H7 (cell line): ENCODE data around the gene SPRR2B. TPM values are rescaled to one million over a fixed set of nuclear protein-coding genes. Genes with fewer than 3 reads are reported as not detected.
"Not testable (repeated sequence)": the region's sequence is repeated elsewhere in the genome, so short reads cannot be mapped to it uniquely, and the experiment has no call there.

Experiments
- DNase-seq: peaks from one replicate; pipeline ENCODE4 v3.0.0; 2012
- H3K27me3 ChIP-seq: 2 replicates; pipeline ENCODE4 v1.6.0; 2011; ENCODE audit warnings: mild to moderate bottlenecking, low read length; ENCODE audit not compliant: control insufficient read depth, insufficient read depth
- H3K36me3 ChIP-seq: replicated peaks from 2 replicates; pipeline ENCODE4 v1.5.1; 2011; ENCODE audit warnings: low read length; ENCODE audit not compliant: control insufficient read depth, insufficient read depth
- H3K4me3 ChIP-seq: 2 replicates; pipeline ENCODE4 v1.5.1; 2011; ENCODE audit warnings: low read depth, mild to moderate bottlenecking, control low read depth, low read length, moderate library complexity; ENCODE audit not compliant: insufficient read depth
- total RNA-seq: library from RNA; depleted of rRNA; stranded (reverse); fragments of >200 nt; shearing (Covaris generic); gene quantifications from 2 replicates; pipeline ENCODE4 v1.2.3, GENCODE V29; 2014; rRNA removed

SPRR2B gene
- not detected in 2 replicates for total RNA-seq

GRCh38 chr1:153071511-153071910, at the start of gene SPRR2B:
SPRR2B (minus strand) TSS chr1:153071611; CDS start chr1:153070839, 772 bp downstream.
- Histone ChIP-seq H3K27me3 (no peaks in the 10 kb centered on the region), H3K36me3 (no peaks in the 10 kb centered on the region), H3K4me3 (no peak within 1 kb of the TSS)
- no peak for DNase-seq

- H3K36me3 ChIP-seq: no peaks in the 10 kb centered on the region
- H3K4me3 ChIP-seq: no peak overlapping the region
- no peak for DNase-seq
- no peaks in the 10 kb centered on the region for H3K27me3 ChIP-seq
Observed at GRCh38 chr1:153120945-153121344, 49.5 kb upstream of the SPRR2B start.

- H3K4me3 ChIP-seq: no peak overlapping the region
- no peaks in the 10 kb centered on the region for H3K27me3 ChIP-seq
- DNase-seq: no peak
Observed at GRCh38 chr1:153119491-153119971, 48.1 kb upstream of the SPRR2B start.

GRCh38 chr1:153115264-153115663, 43.9 kb upstream of the SPRR2B start:
- DNase-seq: not testable (repeated sequence)

More at GRCh38 chr1:153119491-153119971, 48.1 kb upstream of the SPRR2B start:
- H3K36me3 ChIP-seq: no peaks in the 10 kb centered on the region

GRCh38 chr1:153113416-153113815, 42.0 kb upstream of the SPRR2B start, which contains the start of gene SPRR2F:
SPRR2F (minus strand) TSS chr1:153113516; CDS start chr1:153112733, 783 bp downstream.
- H3K36me3 ChIP-seq: no peaks in the 10 kb centered on the region
- H3K4me3 ChIP-seq: no peak within 1 kb of the TSS

More at GRCh38 chr1:153115264-153115663, 43.9 kb upstream of the SPRR2B start:
- not testable (repeated sequence) for H3K4me3 ChIP-seq, H3K27me3 ChIP-seq, H3K36me3 ChIP-seq

GRCh38 chr1:153112454-153112853, 41.0 kb upstream of the SPRR2B start:
- not testable (repeated sequence) for H3K36me3 ChIP-seq, DNase-seq, H3K4me3 ChIP-seq, H3K27me3 ChIP-seq

More at GRCh38 chr1:153113416-153113815, 42.0 kb upstream of the SPRR2B start, which contains the start of gene SPRR2F:
- H3K27me3 ChIP-seq: no peaks in the 10 kb centered on the region
- no peak for DNase-seq

GRCh38 chr1:153100245-153100644, 28.8 kb upstream of the SPRR2B start:
- H3K4me3 ChIP-seq: no peak overlapping the region
- H3K27me3 ChIP-seq: no peaks in the 10 kb centered on the region
- H3K36me3 ChIP-seq: no peaks in the 10 kb centered on the region
- no peak for DNase-seq

GRCh38 chr1:153099461-153100045, 28.1 kb upstream of the SPRR2B start:
- DNase-seq: no peak
- no peaks in the 10 kb centered on the region for H3K27me3 ChIP-seq
- H3K4me3 ChIP-seq: no peak overlapping the region
- no peaks in the 10 kb centered on the region for H3K36me3 ChIP-seq

GRCh38 chr1:153095764-153096163, 24.4 kb upstream of the SPRR2B start:
- Histone ChIP-seq H3K4me3 (no peak overlapping the region), H3K27me3 (no peaks in the 10 kb centered on the region), H3K36me3 (no peaks in the 10 kb centered on the region)
- DNase-seq: no peak

- no peak for DNase-seq
- H3K4me3 ChIP-seq: no peak within 1 kb of the TSS
- no peaks in the 10 kb centered on the region for H3K27me3 ChIP-seq
- no peaks in the 10 kb centered on the region for H3K36me3 ChIP-seq
Observed at GRCh38 chr1:153094426-153094825, 23.0 kb upstream of the SPRR2B start, which contains the start of gene SPRR2E. SPRR2E (minus strand) TSS chr1:153094526; CDS start chr1:153093751, 775 bp downstream.

- H3K36me3 ChIP-seq: no peaks in the 10 kb centered on the region
- H3K4me3 ChIP-seq: no peak overlapping the region
- H3K27me3 ChIP-seq: no peaks in the 10 kb centered on the region
Observed at GRCh38 chr1:153087652-153088051, 16.2 kb upstream of the SPRR2B start.

GRCh38 chr1:153081736-153082135, 10.3 kb upstream of the SPRR2B start:
- H3K27me3 ChIP-seq: no peaks in the 10 kb centered on the region
- H3K36me3 ChIP-seq: no peaks in the 10 kb centered on the region
- no peak overlapping the region for H3K4me3 ChIP-seq
- no peak for DNase-seq

More at GRCh38 chr1:153087652-153088051, 16.2 kb upstream of the SPRR2B start:
- DNase-seq: no peak

GRCh38 chr1:153072806-153073726, 1.7 kb upstream of the SPRR2B start:
- no peak for DNase-seq
- no peaks in the 10 kb centered on the region for H3K27me3 ChIP-seq
- H3K4me3 ChIP-seq: no peak overlapping the region
- no peaks in the 10 kb centered on the region for H3K36me3 ChIP-seq

GRCh38 chr1:153070243-153070642, 1.2 kb downstream of the SPRR2B start:
- no peaks in the 10 kb centered on the region for H3K27me3 ChIP-seq
- no peak overlapping the region for H3K4me3 ChIP-seq
- H3K36me3 ChIP-seq: no peaks in the 10 kb centered on the region
- DNase-seq: peak; percentile 7
